ENCODE measurements around the gene RALGDS. TPM values are rescaled to one million over a fixed set of nuclear protein-coding genes. Genes with fewer than 3 reads are reported as not detected.
A peak's percentile ranks its signal among the peaks of the same experiment; 100 is the strongest.

The RALGDS gene
- total and polyA plus RNA-seq, 9 of the 15 experiments (the other 6 are each of a cell fraction or from before 2014, with no cell fraction given) = 0.75 to 43.3 (median 27.1) TPM

GRCh38 chr9:133059623-133060022, 61.4 kb downstream of the RALGDS start:
- FAIRE-seq = no peak
- peaks cover 20 to 50% of the 10 kb centered on the region in 2 experiments for H3K4me1 ChIP-seq (replicated peaks in 1 of 2; ENCODE audit: control insufficient read depth in 2 of 2, insufficient read depth in 2 of 2, low read length in 2 of 2)
- no peaks in the 10 kb centered on the region for H3K9me3 ChIP-seq (replicated peaks; ENCODE audit: control insufficient read depth, insufficient read depth, low read depth, low read length)
- in situ Hi-C loops (cut with MboI) (no loop called here), intact Hi-C loops (cut with micrococcal nuclease) (no loop called here)
- H3K9ac ChIP-seq (ENCODE audit: insufficient read depth in 1 of 2, low read depth in 2 of 2, low read length in 2 of 2) = 0 out of 4 replicates have a peak overlapping the region, but pooled peaks of 1 of the 2 experiments have one; percentile 56
- H3K9me1 ChIP-seq (ENCODE audit: control insufficient read depth, insufficient read depth, low read length) = no peaks in the 10 kb centered on the region
- H3K36me3 ChIP-seq (ENCODE audit: control insufficient read depth, insufficient read depth, low read length) = peaks cover 37% of the 10 kb centered on the region; the same call in 2 of the 3 replicates
- TF ChIP-seq ZNF134 (CRISPR knock-in tag; conservative IDR thresholded peaks at IDR 0.05) (no peak), PYGO2 (tag; IDR thresholded peaks at IDR 0.05) (no peak)
- H4K20me1 ChIP-seq (replicated peaks; ENCODE audit: control insufficient read depth, insufficient read depth, low read length) = no peaks in the 10 kb centered on the region; the same call in 1 of the 2 replicates
- WGBS (ENCODE audit: insufficient coverage, low coverage, missing lambda C conversion rate) = 73% methylated on average over 6 of the region's 7 CpGs
- no peaks in the 10 kb centered on the region for H3K79me2 ChIP-seq (ENCODE audit: control insufficient read depth, insufficient read depth, low read length)
- no peak for DNase-seq (ENCODE audit: extremely low read depth in 1 of 4, low spot score in 3 of 4)
- no peaks in the 10 kb centered on the region for H3K27me3 ChIP-seq (ENCODE audit: control insufficient read depth in 2 of 2, insufficient read depth in 2 of 2, low read length in 2 of 2)
- no peak for ATAC-seq
- no peak overlapping the region for H3K27ac ChIP-seq (ENCODE audit: extremely low read depth, low read depth, low read length)
- no peak overlapping the region for H3K4me2 ChIP-seq (ENCODE audit: insufficient read depth, low read length)
- CTCF ChIA-PET (ENCODE audit: low intra/inter-chr PET ratio) = no interaction called here
- no peak overlapping the region for H3K4me3 ChIP-seq
- POLR2A ChIA-PET = interaction anchor here (0.7 to 1.2 kb wide), 2 partner anchors 8 to 88 kb away, joined by 3 read pairs; no protein-coding TSS in a partner anchor
- no peak overlapping the region for H2AFZ ChIP-seq (ENCODE audit: low read depth, low read length)
- BruUV-seq (replicated peaks) = no TSS peak

GRCh38 chr9:133058550-133059320, 62.3 kb downstream of the RALGDS start:
- peak in 2 of 4 experiments; percentile 32 to 42 for DNase-seq (ENCODE audit: extremely low read depth in 1 of 4, low spot score in 3 of 4)
- no peak for TF ChIP-seq THRAP3 (IDR thresholded peaks at IDR 0.05; ENCODE audit: borderline replicate concordance)
- no peak for TF ChIP-seq CHD4 (IDR thresholded peaks at IDR 0.05; ENCODE audit: insufficient read depth, insufficient replicate concordance, low read depth, low read length, poor library complexity, severe bottlenecking)
- TF ChIP-seq ZNF764 (CRISPR knock-in tag; IDR thresholded peaks at IDR 0.05; ENCODE audit: low read depth) = no peak
- no peak for TF ChIP-seq ZNF23 (CRISPR knock-in tag; IDR thresholded peaks at IDR 0.05)
- no peak for TF ChIP-seq MECOM (CRISPR knock-in tag; IDR thresholded peaks at IDR 0.05)
- no peak for TF ChIP-seq NEUROD1 (IDR thresholded peaks at IDR 0.05; ENCODE audit: borderline replicate concordance, low read depth, low read length, partially characterized antibody)
- no peak for TF ChIP-seq HNRNPLL (IDR thresholded peaks at IDR 0.05; ENCODE audit: low read depth, low read length, poor library complexity, severe bottlenecking)
- TF ChIP-seq LEF1 (IDR thresholded peaks at IDR 0.05) = no peak
- no peak for TF ChIP-seq FOS (IDR thresholded peaks at IDR 0.05; ENCODE audit: extremely low read depth, insufficient read length)
- peak; percentile 49; the same call in 1 of the 2 replicates for TF ChIP-seq ETV5 (CRISPR knock-in tag; IDR thresholded peaks at IDR 0.05; ENCODE audit: low read depth)
- TF ChIP-seq VEZF1 (CRISPR knock-in tag; IDR thresholded peaks at IDR 0.05) = 0 out of 2 replicates have a peak, but pooled peaks have one; percentile 18

More at GRCh38 chr9:133058550-133059320, 62.3 kb downstream of the RALGDS start:
- Histone ChIP-seq H3K4me1 (replicated peaks in 1 of 2; ENCODE audit: control insufficient read depth in 2 of 2, insufficient read depth in 2 of 2, low read length in 2 of 2) (peaks cover 20 to 56% of the 10 kb centered on the region in 2 experiments), H3K27me3 (ENCODE audit: control insufficient read depth in 2 of 2, insufficient read depth in 2 of 2, low read length in 2 of 2) (no peaks in the 10 kb centered on the region), H3K9me1 (ENCODE audit: control insufficient read depth, insufficient read depth, low read length) (no peaks in the 10 kb centered on the region), H3K4me3 (no peak overlapping the region), H3K4me2 (ENCODE audit: insufficient read depth, low read length) (no peak overlapping the region), H2AFZ (ENCODE audit: low read depth, low read length) (no peak overlapping the region), H3K27ac (ENCODE audit: extremely low read depth, low read depth, low read length) (peak overlapping the region; percentile 26; the same call in 1 of the 3 replicates), H3K9me3 (replicated peaks; ENCODE audit: control insufficient read depth, insufficient read depth, low read depth, low read length) (no peaks in the 10 kb centered on the region), H3K79me2 (ENCODE audit: control insufficient read depth, insufficient read depth, low read length) (no peaks in the 10 kb centered on the region), H3K36me3 (ENCODE audit: control insufficient read depth, insufficient read depth, low read length) (peaks cover 46% of the 10 kb centered on the region; the same call in 2 of the 3 replicates), H3K9ac (ENCODE audit: insufficient read depth in 1 of 2, low read depth in 2 of 2, low read length in 2 of 2) (peak overlapping the region in 1 of 2 experiments; percentile 56; a peak in 1 of 4 replicates), H4K20me1 (replicated peaks; ENCODE audit: control insufficient read depth, insufficient read depth, low read length) (no peaks in the 10 kb centered on the region; the same call in 1 of the 2 replicates)
- ATAC-seq (peak; percentile 67), FAIRE-seq (peak; percentile 83)
- intact Hi-C loops (cut with micrococcal nuclease) (no loop called here), in situ Hi-C loops (cut with MboI) (no loop called here)
- POLR2A ChIA-PET = interaction anchor here (0.5 to 1.6 kb wide), 7 partner anchors 14 to 811 kb away, joined by 3 to 4 read pairs (median 3); partner anchors contain the start of gene GTF3C5
- CTCF ChIA-PET (ENCODE audit: low intra/inter-chr PET ratio) = no interaction called here
- BruUV-seq (replicated peaks) = no TSS peak
- 29% methylated on average over 12 of the region's 12 CpGs for WGBS (ENCODE audit: insufficient coverage, low coverage, missing lambda C conversion rate)
